Mesenteric fat pad (tissue), 1 donor: Measurements from ENCODE around the gene SKI. TPM values are rescaled to one million over a fixed set of nuclear protein-coding genes. Genes with fewer than 3 reads are reported as not detected.

Source experiments
- DNase-seq: peaks from one replicate; pipeline ENCODE4 v3.0.0-alpha.2; 2020; ENCODE audit warnings: low spot score
- long read RNA-seq: library from polyadenylated mRNA; unstranded; transcript quantifications from one replicate; pipeline ENCODE4 v2.0.0, GENCODE V29; 2020
- total RNA-seq: library from RNA; stranded (reverse); fragmentation: NEBNext Ultra II Directional; extraction: Animal tissue kit (Norgen Biotek cat#: 25700); gene quantifications from one replicate; pipeline ENCODE4 v1.2.1, GENCODE V29; 2021
- donor health status: DM: yes; HTN: yes; CAD: no.

SKI gene
- total RNA-seq: 101 TPM
- long read RNA-seq, partial matches to known transcripts: 0 of 57 reads
- long read RNA-seq, other reads (novel, unspliced or antisense): 57 of 57 reads

DNA sequence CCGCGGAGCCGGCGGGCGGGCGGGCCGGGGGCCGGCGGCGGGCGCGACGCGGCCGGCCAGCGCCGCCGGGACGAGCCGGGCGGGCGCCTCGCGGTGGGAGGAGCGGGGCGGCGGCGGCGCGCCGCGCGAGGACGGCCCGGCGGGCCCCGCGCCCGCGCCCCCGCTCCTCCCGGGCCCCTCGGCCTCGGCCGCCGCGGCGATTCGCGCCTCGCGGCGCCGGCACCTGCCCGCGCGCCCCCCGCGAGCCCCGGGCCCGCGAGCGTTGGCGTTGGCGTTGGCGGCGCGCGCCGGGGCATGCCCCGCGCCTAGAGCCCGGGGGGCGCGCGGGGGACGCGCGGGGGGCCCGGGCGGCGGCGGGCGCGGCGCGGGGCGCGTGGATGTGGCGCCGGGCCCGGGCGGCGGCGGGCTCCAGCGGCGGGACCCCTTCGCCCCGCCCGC, at the start of gene SKI:
Gene SKI (plus strand): TSS at position 163 of the 438 bp plus-strand sequence. CDS start 448 bp downstream, outside the sequence.
- DNase-seq: no peak

GRCh38 chr1:2178875-2179274, 49.2 kb upstream of the SKI start:
- no peak for DNase-seq

DNA sequence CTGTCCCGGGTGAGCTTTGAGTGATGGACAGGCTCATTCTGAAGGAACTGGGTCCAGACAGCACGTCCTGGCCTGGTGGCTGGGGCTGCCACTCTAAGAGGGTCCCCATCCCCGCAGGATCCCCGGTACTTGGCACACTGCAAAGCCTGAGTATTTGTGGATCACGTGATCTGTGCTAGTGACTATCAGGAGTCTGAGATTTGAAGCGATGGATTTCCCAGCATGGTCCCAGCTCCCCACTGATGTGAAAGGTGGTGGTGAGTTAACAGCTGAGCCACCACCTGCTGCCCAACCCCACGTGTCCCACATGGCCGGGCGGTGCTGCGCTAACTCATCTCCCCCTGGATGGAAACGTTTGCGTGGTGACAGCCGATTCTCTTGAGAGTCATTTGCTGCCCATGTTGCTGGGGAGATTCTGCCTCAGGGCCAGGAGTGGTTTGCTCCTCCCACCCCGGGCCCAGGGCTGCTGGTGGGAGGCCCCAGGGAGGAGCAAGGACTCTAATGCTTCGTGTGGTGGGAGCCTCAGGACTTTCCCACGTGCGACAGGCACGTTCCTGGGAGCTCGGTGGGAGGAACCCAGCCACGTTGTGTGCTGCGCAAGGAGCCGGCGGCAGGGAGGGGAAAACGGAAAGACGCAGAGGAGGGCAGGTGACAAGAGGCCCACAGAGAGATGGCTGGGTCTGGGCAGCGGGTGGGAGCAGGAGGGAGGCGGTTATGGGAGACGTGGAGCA, 48.7 kb upstream of the SKI start:
- no peak for DNase-seq

DNA sequence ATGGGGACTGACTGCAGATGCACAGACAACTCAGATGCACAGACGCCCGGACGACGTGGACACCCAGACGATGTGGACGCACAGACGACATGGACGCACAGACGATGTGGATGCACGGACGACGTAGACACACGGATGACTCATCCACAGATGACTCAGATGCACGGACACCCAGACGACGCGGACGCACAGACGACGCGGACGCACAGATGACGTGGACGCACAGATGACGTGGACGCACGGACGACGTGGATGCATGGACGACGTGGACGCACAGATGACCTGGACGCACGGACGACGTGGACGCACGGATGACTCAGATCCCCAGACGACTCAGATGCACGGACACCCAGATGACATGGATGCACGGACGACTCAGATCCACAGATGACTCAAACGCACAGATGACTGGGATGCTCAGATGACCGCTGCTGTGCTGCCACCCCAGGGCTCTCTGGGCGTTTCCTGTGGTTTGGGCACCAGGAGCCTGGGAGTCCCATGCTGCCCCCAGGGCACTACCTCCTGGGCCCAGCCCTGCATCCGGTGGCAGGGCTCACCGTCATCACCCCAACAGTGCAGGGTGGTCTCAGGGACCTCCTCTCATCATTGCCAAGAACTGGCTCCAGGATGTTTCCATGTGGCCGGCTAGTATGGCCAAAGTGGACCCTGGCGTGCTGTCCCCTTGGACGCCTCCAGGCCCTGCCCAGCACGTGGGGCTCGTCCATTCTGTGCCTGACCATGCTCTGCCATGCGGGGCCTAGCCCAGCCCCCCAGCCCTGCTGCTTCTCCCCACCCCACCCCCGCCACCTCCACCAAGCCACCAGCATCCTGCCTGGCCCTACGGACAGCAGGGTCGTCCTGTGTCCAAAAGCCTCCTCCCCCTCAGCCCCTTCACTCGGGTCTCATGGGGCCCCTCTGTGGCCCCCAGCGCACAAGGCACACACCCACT, 47.5 kb upstream of the SKI start:
- DNase-seq: no peak

GRCh38 chr1:2181271-2181670, 46.8 kb upstream of the SKI start:
- DNase-seq: no peak

- DNase-seq: no peak
Measured at GRCh38 chr1:2181752-2182151, 46.4 kb upstream of the SKI start.

- no peak for DNase-seq
Measured at GRCh38 chr1:2182376-2182775, 45.7 kb upstream of the SKI start.

GRCh38 chr1:2183937-2184334, 44.2 kb upstream of the SKI start:
- DNase-seq: no peak

GRCh38 chr1:2184531-2184930, 43.6 kb upstream of the SKI start:
- no peak for DNase-seq

- DNase-seq: no peak
Measured at GRCh38 chr1:2184934-2185333, 43.2 kb upstream of the SKI start.

- DNase-seq: no peak
Measured at GRCh38 chr1:2185880-2186855, 42.0 kb upstream of the SKI start.

DNA sequence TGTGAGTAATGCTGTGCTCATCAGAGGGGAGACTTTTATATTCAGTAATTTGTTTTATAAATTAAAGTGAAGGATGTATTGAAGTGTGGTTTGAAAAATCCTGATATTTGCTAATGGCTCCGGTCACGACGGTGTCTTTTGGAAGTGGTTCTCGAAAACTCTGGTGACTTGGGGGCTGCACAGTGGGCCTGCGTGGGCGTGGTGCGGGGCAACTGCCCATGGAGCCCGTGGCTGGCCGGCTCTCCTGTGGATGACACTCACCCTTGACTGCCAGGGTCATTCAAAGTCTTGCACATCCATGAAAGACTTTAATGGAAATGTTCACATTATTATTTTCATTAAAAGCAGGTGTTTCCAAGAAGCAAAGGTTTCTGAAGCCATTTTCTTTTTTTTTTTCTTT, 41.2 kb upstream of the SKI start:
- no peak for DNase-seq

- no peak for DNase-seq
Measured at GRCh38 chr1:2187619-2188018, 40.5 kb upstream of the SKI start.

DNA sequence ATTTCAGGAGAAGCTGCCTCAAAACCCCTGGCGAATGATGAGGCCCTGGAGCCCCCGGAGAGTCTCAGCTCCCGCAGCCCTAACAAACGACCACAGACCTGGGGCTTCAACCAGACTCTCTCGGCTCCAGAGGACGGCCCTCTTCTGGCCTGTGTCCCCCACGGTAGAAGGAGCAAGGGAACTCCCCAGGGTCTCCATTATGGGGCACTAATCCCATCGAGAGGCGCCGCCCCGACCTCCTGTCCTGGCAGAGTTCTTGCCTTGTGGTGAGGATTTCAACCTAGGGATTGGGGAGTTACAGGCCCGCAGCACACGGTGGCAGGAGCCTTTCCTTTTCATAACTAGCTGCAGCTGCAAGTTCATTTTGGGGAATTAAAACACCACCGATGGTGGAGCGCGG, 39.8 kb upstream of the SKI start:
- no peak for DNase-seq

- DNase-seq: peak; percentile 95
Measured at GRCh38 chr1:2189459-2190425, 38.4 kb upstream of the SKI start.

DNA sequence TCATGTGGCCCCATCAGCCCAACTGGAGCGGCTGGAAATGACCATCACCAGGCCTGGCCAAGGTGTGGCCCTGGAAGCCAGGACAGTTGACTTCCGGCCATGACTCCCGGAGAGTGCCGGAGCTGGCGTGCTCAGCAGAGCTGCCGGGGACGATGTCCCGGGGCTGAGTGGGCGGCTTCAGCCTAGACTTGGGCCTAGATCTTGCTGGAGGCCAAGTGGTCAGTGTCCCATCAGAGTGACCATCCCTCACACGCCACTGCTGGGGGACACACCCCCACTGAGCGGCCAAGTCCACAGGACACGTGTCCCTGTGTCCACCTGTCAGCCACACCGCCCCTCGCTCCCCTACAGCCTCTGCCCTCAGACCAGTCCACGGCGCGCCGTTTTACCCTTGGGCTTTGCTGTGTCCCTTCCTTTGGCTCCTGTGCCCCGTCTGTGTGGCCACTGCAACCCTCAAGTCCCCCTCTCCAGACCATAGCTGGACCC, 37.6 kb upstream of the SKI start:
- no peak for DNase-seq

DNA sequence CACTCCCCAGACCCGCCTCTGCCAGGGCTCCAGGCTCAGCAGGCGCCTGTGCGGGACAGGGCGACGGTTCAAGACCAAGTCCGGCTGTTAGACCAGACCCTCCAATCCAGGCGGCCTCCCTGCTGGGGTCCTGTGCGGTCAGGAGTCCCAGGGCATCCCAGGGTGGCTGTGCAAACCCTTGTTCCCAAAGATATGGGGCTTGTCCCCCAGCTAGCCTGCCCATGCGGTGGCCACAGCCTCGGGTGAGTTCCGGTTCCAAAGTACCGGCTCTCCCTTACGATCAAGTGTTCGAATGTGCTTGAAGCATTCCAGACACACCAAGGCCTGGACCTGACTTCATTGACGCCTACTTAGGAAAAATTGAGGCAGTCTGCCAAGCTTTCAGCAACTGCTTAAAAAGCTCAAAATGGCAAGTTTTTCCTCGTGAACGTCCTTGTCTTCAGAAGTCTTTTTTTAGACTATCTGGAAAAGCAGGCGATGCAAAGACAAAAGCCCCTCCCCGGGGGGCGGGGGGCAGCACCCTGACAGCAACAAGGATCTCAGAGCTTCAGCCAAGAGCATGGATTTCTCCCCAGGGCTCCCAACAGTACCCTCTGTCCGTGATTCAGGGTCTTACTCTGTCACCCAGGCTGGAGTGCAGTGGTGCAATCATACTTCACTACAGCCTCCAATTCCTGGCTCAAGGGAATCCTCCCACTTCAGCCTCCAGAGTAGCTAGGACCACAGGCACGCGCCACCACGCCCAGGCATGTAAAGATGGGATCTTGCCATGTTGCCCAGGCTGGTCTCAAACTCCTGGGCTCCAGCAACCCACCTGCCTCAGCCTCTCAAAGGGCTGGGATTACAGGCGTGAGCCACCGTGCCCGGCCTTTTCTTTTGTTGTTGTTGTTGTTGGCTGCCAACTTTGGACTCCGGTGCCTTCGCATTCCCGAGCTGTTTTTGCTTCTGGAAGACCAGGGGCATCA, 35.8 kb upstream of the SKI start:
- no peak for DNase-seq

GRCh38 chr1:2193514-2194281, 34.4 kb upstream of the SKI start:
- no peak for DNase-seq
